Heart left ventricle (tissue), 13 donors: ENCODE data around the gene DNAJC6.

ENCODE experiments used
- CTCF ChIP-seq, 12 donors: fragments of 200-600 bp; sonication (generic) in 4 of 12; IDR thresholded peaks; one replicate each; pipeline versions ENCODE4 v1.5.0 to v1.8.0; 2018 to 2022; ENCODE audit warnings: antibody characterized with exemption in 12 of 12, mild to moderate bottlenecking in 5 of 12
- POLR2A ChIP-seq, 2 donors: fragments of 450-650 bp; IDR thresholded peaks; one replicate each; pipeline ENCODE4 v1.6.1; 2017; ENCODE audit warnings: antibody characterized with exemption in 2 of 2, mild to moderate bottlenecking in 2 of 2, moderate library complexity in 2 of 2
- donor health status: ischemic (EF 13 %, LVEDD 7.1; RV severe dilation, severe dysfunction).
- donor health status: DM: no; HTN: yes; CAD: no.
- donor health status: DM: no; HTN: no; CAD: no.
- donor health status: ischemic (EF 25% LVEDD 6.9; RV normal size, moderate dysfunction).
- donor health status: ischemic (EF 25% LVEDD 5.7; RV mildly dilated, moderate dysfunction).
- donor health status: ischemic (EF 35%, LVEDD 5.7; RV mildly dilated, moderate dysfunction).
- donor health status: nonischemic (EF 11% LVEDD 7.7; RV severe dilation, severe dysfunction).
- donor health status: DM: yes; HTN: yes; CAD: no.
- donor health status: PGD.
- donor health status: ischemic (EF 29% LVEDD 5.4; RV normal size, mild dysfunction).
- donor health status: nonischemic (EF 23%, LVEDD 6.1; RV moderate dilation, normal function).

GRCh38 chr1:65456481-65456880, 147.1 kb downstream of the DNAJC6 start:
- no peak for TF ChIP-seq CTCF (IDR thresholded peaks at IDR 0.05)
- no peak for TF ChIP-seq POLR2A (IDR thresholded peaks at IDR 0.05)
